ENCODE measurements around the gene GHRL. TPM values are rescaled to one million over a fixed set of nuclear protein-coding genes. Genes with fewer than 3 reads are reported as not detected.

The GHRL gene
- total RNA-seq, 4 donors from 2014 or later: 0.80 TPM; not detected in 3

DNA sequence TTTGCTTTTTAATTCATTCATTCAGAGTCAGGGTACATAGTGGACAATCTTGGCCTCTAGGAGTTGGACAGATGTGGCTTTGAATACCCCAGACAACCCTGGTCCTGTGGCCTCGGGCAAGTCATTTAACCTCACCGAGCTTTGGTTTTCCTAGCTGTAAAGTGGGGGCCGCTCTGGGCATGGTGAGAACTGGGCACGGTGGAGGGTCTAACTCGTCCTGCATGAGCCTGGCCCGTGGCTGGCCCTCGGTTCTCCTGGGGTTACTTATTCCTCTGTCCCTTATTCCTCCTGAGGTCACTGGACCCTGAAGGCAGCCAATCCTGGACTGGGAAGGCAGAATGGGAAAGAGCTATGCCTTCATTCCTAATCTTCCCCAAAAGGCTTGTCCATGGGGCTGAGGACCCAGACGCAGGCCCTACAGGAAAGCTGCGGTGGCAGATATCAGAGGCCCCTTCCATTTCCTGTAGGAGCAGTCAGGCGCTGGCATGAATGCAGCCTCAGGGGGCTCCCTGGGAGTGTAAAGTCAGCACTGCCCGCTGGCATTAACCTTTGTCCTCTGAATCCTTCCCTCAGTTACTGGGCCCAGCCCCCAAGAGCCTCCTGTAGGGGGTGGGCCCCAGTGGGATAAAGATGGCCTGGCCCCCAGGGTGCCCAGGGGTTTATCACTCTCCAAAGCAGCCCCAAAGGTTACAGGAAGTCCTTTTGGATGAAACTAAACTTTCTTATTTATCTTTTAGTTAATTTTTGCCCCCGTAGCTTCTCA is 46.0 kb upstream of the GHRL start:
- no peak overlapping the region for H3K4me3 ChIP-seq
- H3K4me1 ChIP-seq: no peaks in the 10 kb centered on the region
- H3K27me3 ChIP-seq: no peaks in the 10 kb centered on the region
- H3K27ac ChIP-seq: no peak overlapping the region
- no peaks in the 10 kb centered on the region for H3K36me3 ChIP-seq
- TF ChIP-seq, protein P1, sequence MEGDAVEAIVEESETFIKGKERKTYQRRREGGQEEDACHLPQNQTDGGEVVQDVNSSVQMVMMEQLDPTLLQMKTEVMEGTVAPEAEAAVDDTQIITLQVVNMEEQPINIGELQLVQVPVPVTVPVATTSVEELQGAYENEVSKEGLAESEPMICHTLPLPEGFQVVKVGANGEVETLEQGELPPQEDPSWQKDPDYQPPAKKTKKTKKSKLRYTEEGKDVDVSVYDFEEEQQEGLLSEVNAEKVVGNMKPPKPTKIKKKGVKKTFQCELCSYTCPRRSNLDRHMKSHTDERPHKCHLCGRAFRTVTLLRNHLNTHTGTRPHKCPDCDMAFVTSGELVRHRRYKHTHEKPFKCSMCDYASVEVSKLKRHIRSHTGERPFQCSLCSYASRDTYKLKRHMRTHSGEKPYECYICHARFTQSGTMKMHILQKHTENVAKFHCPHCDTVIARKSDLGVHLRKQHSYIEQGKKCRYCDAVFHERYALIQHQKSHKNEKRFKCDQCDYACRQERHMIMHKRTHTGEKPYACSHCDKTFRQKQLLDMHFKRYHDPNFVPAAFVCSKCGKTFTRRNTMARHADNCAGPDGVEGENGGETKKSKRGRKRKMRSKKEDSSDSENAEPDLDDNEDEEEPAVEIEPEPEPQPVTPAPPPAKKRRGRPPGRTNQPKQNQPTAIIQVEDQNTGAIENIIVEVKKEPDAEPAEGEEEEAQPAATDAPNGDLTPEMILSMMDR (IDR thresholded peaks at IDR 0.05): no peak
- no peak for TF ChIP-seq POLR2AphosphoS5 (IDR thresholded peaks at IDR 0.05)
- no peak for TF ChIP-seq POLR2A (IDR thresholded peaks at IDR 0.05)
- H3K9me3 ChIP-seq: no peaks in the 10 kb centered on the region
- DNase-seq (ENCODE audit: low spot score in 2 of 2): no peak
- WGBS: 72% methylated on average over 5 of the region's 12 CpGs

DNA sequence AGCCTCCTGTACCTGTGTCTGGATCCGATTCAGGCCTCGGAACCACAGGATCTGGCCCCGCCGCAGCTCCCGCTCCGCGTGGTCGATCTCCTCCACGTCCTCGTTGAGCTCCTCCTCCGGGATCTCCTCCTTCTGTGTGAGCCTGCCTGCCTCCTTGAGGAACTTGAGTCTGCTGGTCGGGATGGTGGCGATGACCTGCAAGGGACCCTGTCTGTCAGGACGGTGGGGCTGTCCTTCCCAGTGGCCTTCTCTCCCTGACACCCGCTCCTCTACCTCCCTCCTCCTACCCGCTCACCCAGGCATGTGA is 45.4 kb upstream of the GHRL start:
- H3K27ac ChIP-seq: no peak overlapping the region
- TF ChIP-seq, protein P1 (IDR thresholded peaks at IDR 0.05): no peak
- TF ChIP-seq EP300 (IDR thresholded peaks at IDR 0.05) (no peak), POLR2A (IDR thresholded peaks at IDR 0.05) (no peak), POLR2AphosphoS5 (IDR thresholded peaks at IDR 0.05) (no peak)
- H3K36me3 ChIP-seq: no peaks in the 10 kb centered on the region
- no peaks in the 10 kb centered on the region for H3K4me1 ChIP-seq
- 75% methylated on average over 16 of the region's 16 CpGs for WGBS
- no peaks in the 10 kb centered on the region for H3K9me3 ChIP-seq
- DNase-seq (ENCODE audit: low spot score in 2 of 2): no peak
- no peak overlapping the region for H3K4me3 ChIP-seq
- no peaks in the 10 kb centered on the region for H3K27me3 ChIP-seq

DNA sequence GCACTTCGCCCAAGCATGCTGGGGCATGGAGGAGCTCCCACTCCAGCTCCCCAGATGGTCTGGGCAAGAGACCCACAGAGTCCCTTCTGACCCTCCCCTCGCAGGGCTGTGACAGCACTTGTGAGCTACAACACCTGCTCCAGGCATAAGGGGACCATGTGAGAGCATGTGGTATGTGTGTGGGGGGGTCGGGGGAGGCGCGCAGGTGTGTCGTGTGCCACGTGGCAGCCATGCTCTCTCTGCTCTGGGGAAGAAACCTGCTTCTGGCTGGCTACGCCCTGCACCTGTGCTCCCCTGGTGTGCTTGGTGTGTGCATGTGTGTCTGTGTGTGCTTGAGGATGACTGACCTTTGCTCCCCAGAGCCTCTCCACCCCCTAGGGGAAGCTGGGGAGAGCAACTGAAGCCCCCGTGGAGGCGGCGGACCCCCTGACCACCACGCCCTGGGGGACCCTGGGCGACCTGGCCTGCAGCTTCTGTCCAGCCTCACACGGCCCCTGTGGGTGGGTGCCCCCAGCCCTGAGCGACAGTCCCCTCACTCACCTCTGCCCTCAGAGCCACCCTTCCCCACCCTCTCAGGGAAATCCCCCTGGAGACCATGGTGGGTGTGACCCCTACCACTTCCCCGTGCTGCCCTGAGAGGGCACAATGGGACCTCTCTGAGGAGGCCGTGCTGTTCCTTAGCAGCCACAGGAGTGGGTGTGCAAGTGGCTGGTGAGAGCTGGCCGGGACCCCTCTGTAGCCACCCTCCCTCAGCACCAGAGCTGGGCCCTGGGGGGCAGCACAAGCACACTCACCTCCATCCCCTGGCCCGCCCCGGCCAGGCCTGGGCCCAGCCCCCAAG is 44.8 kb upstream of the GHRL start:
- 91% methylated on average over 4 of the region's 20 CpGs for WGBS
- TF ChIP-seq EP300 (IDR thresholded peaks at IDR 0.05) (no peak), POLR2A (IDR thresholded peaks at IDR 0.05) (no peak), POLR2AphosphoS5 (IDR thresholded peaks at IDR 0.05) (no peak)
- TF ChIP-seq, protein P1 (IDR thresholded peaks at IDR 0.05): no peak
- Histone ChIP-seq H3K4me3 (no peak overlapping the region), H3K36me3 (no peaks in the 10 kb centered on the region), H3K4me1 (no peaks in the 10 kb centered on the region), H3K9me3 (no peaks in the 10 kb centered on the region), H3K27ac (no peak overlapping the region), H3K27me3 (no peaks in the 10 kb centered on the region)
- DNase-seq (ENCODE audit: low spot score in 2 of 2): no peak

DNA sequence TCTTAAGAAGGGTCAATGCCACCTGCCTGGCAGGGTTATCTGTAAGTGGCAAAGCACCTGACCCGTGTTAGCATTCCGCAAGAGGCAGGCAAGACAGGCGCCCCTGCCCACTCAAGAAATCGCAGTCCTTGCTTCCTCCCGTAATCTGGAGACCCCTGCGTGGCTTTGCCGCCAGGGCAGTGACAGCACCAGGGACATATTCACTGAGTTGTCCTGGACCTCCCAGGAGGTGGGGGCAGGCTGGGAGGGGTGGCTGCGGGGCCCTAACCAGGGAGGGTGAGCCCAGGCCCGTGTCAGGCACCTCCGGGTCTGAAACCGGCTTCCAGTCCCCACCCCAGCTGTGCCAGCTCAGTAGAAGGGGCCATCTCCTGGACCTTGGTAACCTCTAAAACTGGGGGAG is 44.0 kb upstream of the GHRL start:
- Histone ChIP-seq H3K27me3 (peaks cover 4% of the 10 kb centered on the region), H3K9me3 (no peaks in the 10 kb centered on the region), H3K36me3 (no peaks in the 10 kb centered on the region), H3K4me1 (no peaks in the 10 kb centered on the region), H3K4me3 (no peak overlapping the region), H3K27ac (no peak overlapping the region)
- no peak for DNase-seq (ENCODE audit: low spot score in 2 of 2)
- 92% methylated on average over 7 of the region's 11 CpGs for WGBS
- TF ChIP-seq POLR2A (IDR thresholded peaks at IDR 0.05): no peak
- no peak for TF ChIP-seq POLR2AphosphoS5 (IDR thresholded peaks at IDR 0.05)
- TF ChIP-seq, protein P1 (IDR thresholded peaks at IDR 0.05): no peak
- TF ChIP-seq EP300 (IDR thresholded peaks at IDR 0.05): no peak
